Measurements from ENCODE around the gene F10. TPM values are rescaled to one million over a fixed set of nuclear protein-coding genes. Genes with fewer than 3 reads are reported as not detected.

The F10 gene
- total RNA-seq, 1 donor from 2014 or later, result 0.08 TPM

GRCh38 chr13:113113846-113114271 lies 8.7 kb upstream of the F10 start:
- peaks cover 29% of the 10 kb centered on the region for H3K27me3 ChIP-seq (ENCODE audit: control insufficient read depth, insufficient read depth, low read length)
- H3K36me3 ChIP-seq (ENCODE audit: control insufficient read depth, insufficient read depth, low read length), result no peaks in the 10 kb centered on the region
- TF ChIP-seq, protein P1, sequence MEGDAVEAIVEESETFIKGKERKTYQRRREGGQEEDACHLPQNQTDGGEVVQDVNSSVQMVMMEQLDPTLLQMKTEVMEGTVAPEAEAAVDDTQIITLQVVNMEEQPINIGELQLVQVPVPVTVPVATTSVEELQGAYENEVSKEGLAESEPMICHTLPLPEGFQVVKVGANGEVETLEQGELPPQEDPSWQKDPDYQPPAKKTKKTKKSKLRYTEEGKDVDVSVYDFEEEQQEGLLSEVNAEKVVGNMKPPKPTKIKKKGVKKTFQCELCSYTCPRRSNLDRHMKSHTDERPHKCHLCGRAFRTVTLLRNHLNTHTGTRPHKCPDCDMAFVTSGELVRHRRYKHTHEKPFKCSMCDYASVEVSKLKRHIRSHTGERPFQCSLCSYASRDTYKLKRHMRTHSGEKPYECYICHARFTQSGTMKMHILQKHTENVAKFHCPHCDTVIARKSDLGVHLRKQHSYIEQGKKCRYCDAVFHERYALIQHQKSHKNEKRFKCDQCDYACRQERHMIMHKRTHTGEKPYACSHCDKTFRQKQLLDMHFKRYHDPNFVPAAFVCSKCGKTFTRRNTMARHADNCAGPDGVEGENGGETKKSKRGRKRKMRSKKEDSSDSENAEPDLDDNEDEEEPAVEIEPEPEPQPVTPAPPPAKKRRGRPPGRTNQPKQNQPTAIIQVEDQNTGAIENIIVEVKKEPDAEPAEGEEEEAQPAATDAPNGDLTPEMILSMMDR (IDR thresholded peaks at IDR 0.05; ENCODE audit: insufficient read depth, low read length, poor library complexity, severe bottlenecking), result no peak
- no peak overlapping the region for H3K4me3 ChIP-seq (ENCODE audit: low read depth, low read length)
- no peak for DNase-seq (ENCODE audit: low read depth)

DNA sequence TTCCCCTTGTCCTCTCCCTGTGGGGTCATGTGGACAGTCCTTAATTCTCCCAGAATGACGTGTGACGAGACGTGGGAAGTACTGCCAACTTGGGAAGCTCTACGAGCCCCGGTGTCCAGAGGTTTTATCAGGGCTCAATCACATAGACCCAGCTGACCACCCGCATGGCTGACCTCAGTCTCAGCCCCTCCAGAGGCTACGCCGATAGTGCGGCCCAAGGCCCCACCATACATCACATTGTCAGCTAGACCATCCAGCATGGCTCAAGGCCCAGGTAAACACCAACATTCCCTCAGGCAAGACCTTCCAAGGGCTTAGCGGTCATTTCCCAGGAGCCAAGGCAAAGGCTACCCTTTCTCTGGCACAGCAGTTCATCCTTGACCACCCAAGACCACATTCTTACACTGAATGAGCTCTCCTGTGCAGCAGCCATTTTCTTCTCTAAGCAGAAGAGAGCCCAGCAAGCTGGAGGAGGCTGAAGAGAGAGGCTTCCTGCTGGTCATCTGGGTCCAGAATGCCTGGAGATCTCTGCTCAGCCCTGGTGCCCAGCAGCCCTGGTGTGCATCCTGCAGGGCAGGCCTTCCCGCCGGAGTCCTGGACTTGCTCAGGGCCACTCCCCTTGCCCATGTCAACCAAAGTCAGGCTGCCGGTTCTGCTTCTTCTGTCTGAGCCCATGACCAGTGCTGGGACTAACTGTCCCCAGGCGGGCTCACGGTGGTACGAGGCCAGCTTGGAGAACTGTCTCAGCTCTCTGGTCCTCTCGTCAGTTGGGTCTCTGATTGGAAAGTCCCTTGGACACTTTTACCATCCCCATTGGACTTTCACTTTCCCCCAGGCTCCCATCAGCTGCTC lies 7.9 kb upstream of the F10 start:
- TF ChIP-seq, protein P1 (IDR thresholded peaks at IDR 0.05; ENCODE audit: insufficient read depth, low read length, poor library complexity, severe bottlenecking), result no peak
- H3K36me3 ChIP-seq (ENCODE audit: control insufficient read depth, insufficient read depth, low read length), result no peaks in the 10 kb centered on the region
- peaks cover 22% of the 10 kb centered on the region for H3K27me3 ChIP-seq (ENCODE audit: control insufficient read depth, insufficient read depth, low read length)
- H3K4me3 ChIP-seq (ENCODE audit: low read depth, low read length), result no peak overlapping the region
- DNase-seq (ENCODE audit: low read depth), result no peak

- Histone ChIP-seq H3K27me3 (ENCODE audit: control insufficient read depth, insufficient read depth, low read length) (peaks cover 16% of the 10 kb centered on the region), H3K4me3 (ENCODE audit: low read depth, low read length) (no peak overlapping the region), H3K36me3 (ENCODE audit: control insufficient read depth, insufficient read depth, low read length) (no peaks in the 10 kb centered on the region)
- TF ChIP-seq, protein P1 (IDR thresholded peaks at IDR 0.05; ENCODE audit: insufficient read depth, low read length, poor library complexity, severe bottlenecking), result no peak
- DNase-seq (ENCODE audit: low read depth), result no peak
These were observed 7.0 kb upstream of the F10 start for GRCh38 chr13:113115363-113116205.

- no peaks in the 10 kb centered on the region for H3K36me3 ChIP-seq (ENCODE audit: control insufficient read depth, insufficient read depth, low read length)
- TF ChIP-seq, protein P1 (IDR thresholded peaks at IDR 0.05; ENCODE audit: insufficient read depth, low read length, poor library complexity, severe bottlenecking), result no peak
- H3K27me3 ChIP-seq (ENCODE audit: control insufficient read depth, insufficient read depth, low read length), result peaks cover 9% of the 10 kb centered on the region
- no peak for DNase-seq (ENCODE audit: low read depth)
- no peak overlapping the region for H3K4me3 ChIP-seq (ENCODE audit: low read depth, low read length)
These were observed 6.3 kb upstream of the F10 start for GRCh38 chr13:113116206-113116800.

- no peak for DNase-seq (ENCODE audit: low read depth)
- H3K27me3 ChIP-seq (ENCODE audit: control insufficient read depth, insufficient read depth, low read length), result peaks cover 7% of the 10 kb centered on the region
- H3K4me3 ChIP-seq (ENCODE audit: low read depth, low read length), result no peak overlapping the region
- TF ChIP-seq, protein P1 (IDR thresholded peaks at IDR 0.05; ENCODE audit: insufficient read depth, low read length, poor library complexity, severe bottlenecking), result no peak
- H3K36me3 ChIP-seq (ENCODE audit: control insufficient read depth, insufficient read depth, low read length), result no peaks in the 10 kb centered on the region
These were observed 5.7 kb upstream of the F10 start for GRCh38 chr13:113116871-113117271.

Data from kidney epithelial cell (primary cell).